Fibroblast of pulmonary artery (primary cell): ENCODE measurements around the gene TNFRSF25.
A peak's percentile ranks its signal among the peaks of the same experiment; 100 is the strongest.

Experiments used
- DNase-seq: peaks from one replicate; pipeline ENCODE4 v3.0.0-alpha.2; 2010; ENCODE audit warnings: low read depth
- H3K4me3 ChIP-seq: replicated peaks from 2 replicates; pipeline ENCODE4 v1.5.1; 2011; ENCODE audit warnings: low read depth, mild to moderate bottlenecking, control low read depth, low read length, moderate library complexity
- CTCF ChIP-seq: IDR thresholded peaks from 2 replicates; pipeline ENCODE4 v1.5.1; 2011; ENCODE audit warnings: mild to moderate bottlenecking, control low read depth, low read length, inconsistent platforms; ENCODE audit errors: missing control alignments

Gene TNFRSF25

GRCh38 chr1:6416295-6416656, 49.7 kb downstream of the TNFRSF25 start:
- no peak overlapping the region for H3K4me3 ChIP-seq
- no peak for TF ChIP-seq CTCF
- DNase-seq: no peak

GRCh38 chr1:6414881-6415626, 50.9 kb downstream of the TNFRSF25 start:
- H3K4me3 ChIP-seq: no peak overlapping the region
- DNase-seq: no peak
- no peak for TF ChIP-seq CTCF

- H3K4me3 ChIP-seq: no peak overlapping the region
Observed at GRCh38 chr1:6414443-6414844, 51.5 kb downstream of the TNFRSF25 start.

GRCh38 chr1:6412896-6413295, 53.1 kb downstream of the TNFRSF25 start:
- H3K4me3 ChIP-seq: no peak overlapping the region
- DNase-seq: peak; percentile 21
- no peak for TF ChIP-seq CTCF

More at GRCh38 chr1:6414443-6414844, 51.5 kb downstream of the TNFRSF25 start:
- DNase-seq: peak; percentile 51
- TF ChIP-seq CTCF: peak; percentile 65
